ENCODE results near the gene SLC29A4.

SLC29A4 gene

DNA sequence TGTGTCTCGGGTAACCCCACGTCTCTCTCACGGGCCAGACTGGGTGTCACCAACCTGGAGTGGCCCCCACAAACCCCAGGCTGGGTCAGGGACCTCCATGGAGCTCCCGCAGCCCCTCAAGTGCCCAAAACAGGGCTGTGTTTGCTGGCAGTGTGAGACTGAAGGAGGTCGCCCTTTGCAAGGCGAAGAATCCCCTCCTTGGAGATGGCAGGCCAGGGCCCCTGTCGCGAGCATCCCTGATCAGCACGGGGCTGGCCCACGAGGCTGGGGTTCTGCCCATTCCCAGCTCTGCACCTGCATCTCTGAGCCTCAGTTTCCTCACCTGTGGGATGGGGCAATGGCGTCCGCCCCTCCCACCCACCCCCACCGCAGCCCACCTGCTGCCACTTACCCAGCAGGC, 62.4 kb downstream of the SLC29A4 start:
- Histone ChIP-seq H3K27ac (ENCODE audit: low read length, poor library complexity, severe bottlenecking) (no peak overlapping the region), H2AFZ (ENCODE audit: low read depth, low read length) (no peak overlapping the region), H3K9me3 (ENCODE audit: control insufficient read depth, low read length) (no peaks in the 10 kb centered on the region), H3K14ac (ENCODE audit: low read length in 2 of 2) (no peak overlapping the region), H2BK120ac (ENCODE audit: low read depth, low read length) (no peak overlapping the region), H2BK15ac (ENCODE audit: low read depth, poor library complexity, severe bottlenecking) (no peak overlapping the region), H3K9ac (ENCODE audit: low read length) (no peak overlapping the region), H3K79me1 (replicated peaks; ENCODE audit: low read length, poor library complexity, severe bottlenecking) (peaks cover 39% of the 10 kb centered on the region), H3K36me3 (ENCODE audit: control insufficient read depth in 1 of 2, insufficient read depth in 2 of 2, low read depth in 1 of 2, low read length in 2 of 2) (peaks cover 60 to 76% of the 10 kb centered on the region in 2 experiments), H3K18ac (ENCODE audit: low read depth in 1 of 2, low read length in 2 of 2) (no peak overlapping the region), H3K4me3 (ENCODE audit: insufficient read depth in 1 of 2, low read depth in 1 of 2, low read length in 2 of 2) (no peak overlapping the region), H3K4me2 (ENCODE audit: low read length, poor library complexity, severe bottlenecking) (no peak overlapping the region), H3K23ac (ENCODE audit: low read length in 2 of 2) (no peak overlapping the region), H4K8ac (ENCODE audit: low read length) (no peak overlapping the region), H2BK5ac (ENCODE audit: low read depth, low read length, poor library complexity, severe bottlenecking) (no peak overlapping the region), H3K4ac (ENCODE audit: low read depth in 1 of 2, low read length in 2 of 2) (no peak overlapping the region), H3K27me3 (ENCODE audit: control insufficient read depth in 1 of 2, insufficient read depth in 1 of 2, low read length in 2 of 2) (no peaks in the 10 kb centered on the region), H2BK12ac (ENCODE audit: low read length in 2 of 2) (no peak overlapping the region), H4K91ac (ENCODE audit: low read length) (no peak overlapping the region), H3K4me1 (ENCODE audit: control insufficient read depth, insufficient read depth, low read depth, low read length) (no peaks in the 10 kb centered on the region), H2AK5ac (ENCODE audit: low read length, severe bottlenecking) (no peak overlapping the region)
- 95% methylated on average over 10 of the region's 13 CpGs for WGBS
- no peak for DNase-seq

DNA sequence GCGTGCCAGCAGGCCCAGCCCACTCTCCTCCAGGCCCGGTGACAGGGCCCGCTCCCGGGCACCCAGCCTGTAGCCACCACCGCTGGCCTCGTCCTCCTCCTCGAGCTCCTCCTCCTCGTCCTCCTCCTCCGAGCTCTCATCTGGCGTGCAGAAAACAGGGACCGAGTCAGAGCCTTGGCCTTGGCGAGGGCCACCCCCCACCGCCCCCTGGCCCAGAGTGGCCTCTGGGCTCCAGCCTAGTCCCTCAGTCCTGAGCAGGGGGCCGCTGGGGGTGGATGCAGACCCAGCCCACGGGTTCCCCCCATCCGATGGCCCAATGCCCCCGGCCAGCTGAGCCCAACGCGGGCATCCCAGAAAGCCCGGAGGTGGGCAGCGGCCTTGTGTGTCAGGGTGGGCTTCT, 62.9 kb downstream of the SLC29A4 start:
- WGBS: 94% methylated on average over 21 of the region's 21 CpGs
- no peak overlapping the region for H2BK120ac ChIP-seq (ENCODE audit: low read depth, low read length)

DNA sequence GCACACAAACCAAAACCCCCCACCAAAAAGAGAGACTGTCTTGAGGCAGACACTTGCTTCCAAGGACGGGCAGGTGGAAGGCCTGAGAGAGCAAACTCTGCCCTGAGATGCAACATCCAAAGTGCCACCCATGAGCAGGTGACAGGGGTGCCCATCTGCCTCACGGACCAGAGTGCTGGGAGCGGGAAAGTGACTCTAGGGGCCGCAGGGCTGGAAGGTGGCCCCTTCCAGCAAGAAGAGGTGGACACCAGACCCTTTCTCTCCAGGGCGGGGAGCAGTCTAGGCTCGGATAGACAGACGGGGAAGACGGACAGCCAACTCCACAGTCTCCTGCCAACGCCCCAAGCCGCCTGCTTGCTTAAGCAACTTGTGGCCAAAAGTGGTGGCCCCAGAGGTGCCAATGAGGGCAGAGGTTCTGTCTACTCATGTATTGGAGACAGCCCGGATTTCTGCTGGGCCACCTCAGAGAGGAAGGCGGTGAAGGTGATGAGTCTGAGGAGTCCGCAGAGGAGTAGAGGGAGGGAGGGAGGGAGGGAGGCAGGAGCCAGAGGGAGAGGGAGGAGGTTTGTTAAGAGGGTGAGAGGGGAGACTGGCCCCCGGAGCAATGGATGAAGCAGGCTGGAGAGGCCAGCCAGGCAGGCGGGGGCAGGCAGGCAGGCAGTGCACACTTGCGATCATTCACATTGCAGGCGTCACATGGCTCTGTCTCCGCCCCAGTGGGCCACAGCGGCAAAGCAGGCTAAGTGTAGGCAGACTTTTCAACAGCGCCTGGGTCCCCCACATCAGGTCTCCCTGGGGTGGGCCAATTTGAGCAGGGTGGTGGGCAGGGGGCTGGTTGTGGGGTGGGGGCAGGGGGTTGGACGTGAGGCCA, 65.6 kb downstream of the SLC29A4 start:
- Histone ChIP-seq H3K4me1 (ENCODE audit: control insufficient read depth, insufficient read depth, low read depth, low read length) (peaks cover 4% of the 10 kb centered on the region), H3K14ac (ENCODE audit: low read length in 2 of 2) (peak overlapping the region in 1 of 2 experiments; percentile 26), H3K27me3 (ENCODE audit: control insufficient read depth in 1 of 2, insufficient read depth in 1 of 2, low read length in 2 of 2) (no peaks in the 10 kb centered on the region), H4K91ac (ENCODE audit: low read length) (no peak overlapping the region), H3K36me3 (ENCODE audit: control insufficient read depth in 1 of 2, insufficient read depth in 2 of 2, low read depth in 1 of 2, low read length in 2 of 2) (peaks cover 58 to 84% of the 10 kb centered on the region in 2 experiments), H3K4me3 (ENCODE audit: insufficient read depth in 1 of 2, low read depth in 1 of 2, low read length in 2 of 2) (no peak overlapping the region), H3K9me3 (ENCODE audit: control insufficient read depth, low read length) (no peaks in the 10 kb centered on the region), H3K9ac (ENCODE audit: low read length) (no peak overlapping the region), H2BK5ac (ENCODE audit: low read depth, low read length, poor library complexity, severe bottlenecking) (no peak overlapping the region), H2BK120ac (ENCODE audit: low read depth, low read length) (no peak overlapping the region), H4K8ac (ENCODE audit: low read length) (no peak overlapping the region), H3K4ac (ENCODE audit: low read depth in 1 of 2, low read length in 2 of 2) (no peak overlapping the region), H2BK15ac (ENCODE audit: low read depth, poor library complexity, severe bottlenecking) (no peak overlapping the region), H2AFZ (ENCODE audit: low read depth, low read length) (no peak overlapping the region), H2BK12ac (ENCODE audit: low read length in 2 of 2) (no peak overlapping the region), H3K18ac (ENCODE audit: low read depth in 1 of 2, low read length in 2 of 2) (no peak overlapping the region), H3K79me1 (replicated peaks; ENCODE audit: low read length, poor library complexity, severe bottlenecking) (peaks cover 57% of the 10 kb centered on the region), H3K23ac (ENCODE audit: low read length in 2 of 2) (no peak overlapping the region), H3K27ac (ENCODE audit: low read length, poor library complexity, severe bottlenecking) (no peak overlapping the region), H3K4me2 (ENCODE audit: low read length, poor library complexity, severe bottlenecking) (no peak overlapping the region), H2AK5ac (ENCODE audit: low read length, severe bottlenecking) (no peak overlapping the region)
- DNase-seq: no peak
- WGBS: 94% methylated on average over 20 of the region's 21 CpGs

More for the DNA sequence above, 62.9 kb downstream of the SLC29A4 start:
- peaks cover 59 to 77% of the 10 kb centered on the region in 2 experiments for H3K36me3 ChIP-seq (ENCODE audit: control insufficient read depth in 1 of 2, insufficient read depth in 2 of 2, low read depth in 1 of 2, low read length in 2 of 2)
- peaks cover 43% of the 10 kb centered on the region for H3K79me1 ChIP-seq (replicated peaks; ENCODE audit: low read length, poor library complexity, severe bottlenecking)
- H2BK12ac ChIP-seq (ENCODE audit: low read length in 2 of 2): no peak overlapping the region
- H2BK5ac ChIP-seq (ENCODE audit: low read depth, low read length, poor library complexity, severe bottlenecking): no peak overlapping the region
- no peaks in the 10 kb centered on the region for H3K27me3 ChIP-seq (ENCODE audit: control insufficient read depth in 1 of 2, insufficient read depth in 1 of 2, low read length in 2 of 2)
- H4K8ac ChIP-seq (ENCODE audit: low read length): no peak overlapping the region
- no peak overlapping the region for H3K4me2 ChIP-seq (ENCODE audit: low read length, poor library complexity, severe bottlenecking)
- no peak overlapping the region for H3K4ac ChIP-seq (ENCODE audit: low read depth in 1 of 2, low read length in 2 of 2)
- no peak overlapping the region for H3K9ac ChIP-seq (ENCODE audit: low read length)
- H3K23ac ChIP-seq (ENCODE audit: low read length in 2 of 2): no peak overlapping the region
- no peak for DNase-seq
- no peak overlapping the region for H3K4me3 ChIP-seq (ENCODE audit: insufficient read depth in 1 of 2, low read depth in 1 of 2, low read length in 2 of 2)
- H2BK15ac ChIP-seq (ENCODE audit: low read depth, poor library complexity, severe bottlenecking): no peak overlapping the region
- H3K4me1 ChIP-seq (ENCODE audit: control insufficient read depth, insufficient read depth, low read depth, low read length): no peaks in the 10 kb centered on the region
- no peak overlapping the region for H2AK5ac ChIP-seq (ENCODE audit: low read length, severe bottlenecking)
- no peak overlapping the region for H2AFZ ChIP-seq (ENCODE audit: low read depth, low read length)
- H3K27ac ChIP-seq (ENCODE audit: low read length, poor library complexity, severe bottlenecking): no peak overlapping the region
- no peak overlapping the region for H3K14ac ChIP-seq (ENCODE audit: low read length in 2 of 2)
- no peak overlapping the region for H3K18ac ChIP-seq (ENCODE audit: low read depth in 1 of 2, low read length in 2 of 2)
- no peaks in the 10 kb centered on the region for H3K9me3 ChIP-seq (ENCODE audit: control insufficient read depth, low read length)
- H4K91ac ChIP-seq (ENCODE audit: low read length): no peak overlapping the region

DNA sequence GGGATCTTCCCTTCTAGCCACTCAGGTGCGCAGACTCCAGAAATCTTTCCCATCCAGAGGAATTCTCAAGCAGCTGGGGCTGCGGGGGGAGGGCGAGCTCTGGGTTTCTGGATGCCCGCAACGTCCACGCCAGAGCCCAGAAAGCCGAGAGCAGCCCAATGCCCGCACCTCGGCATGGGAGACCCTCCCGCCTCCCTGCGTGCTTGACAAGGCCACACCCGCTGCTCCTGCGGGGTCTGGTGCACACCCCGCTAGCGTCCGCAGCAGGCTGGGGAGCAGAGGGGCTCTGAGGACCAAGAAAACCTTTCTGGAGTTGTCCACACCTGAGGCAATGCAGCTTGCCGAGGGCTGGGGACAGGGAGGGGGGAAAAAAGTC, 66.2 kb downstream of the SLC29A4 start:
- no peak overlapping the region for H3K18ac ChIP-seq (ENCODE audit: low read depth in 1 of 2, low read length in 2 of 2)
- no peak overlapping the region for H3K4ac ChIP-seq (ENCODE audit: low read depth in 1 of 2, low read length in 2 of 2)
- DNase-seq: no peak
- H3K27ac ChIP-seq (ENCODE audit: low read length, poor library complexity, severe bottlenecking): no peak overlapping the region
- H2BK120ac ChIP-seq (ENCODE audit: low read depth, low read length): no peak overlapping the region
- peaks cover 4% of the 10 kb centered on the region for H3K4me1 ChIP-seq (ENCODE audit: control insufficient read depth, insufficient read depth, low read depth, low read length)
- WGBS: 94% methylated on average over 16 of the region's 17 CpGs
- no peak overlapping the region for H3K4me2 ChIP-seq (ENCODE audit: low read length, poor library complexity, severe bottlenecking)
- no peak overlapping the region for H3K23ac ChIP-seq (ENCODE audit: low read length in 2 of 2)
- no peak overlapping the region for H4K8ac ChIP-seq (ENCODE audit: low read length)
- H2AFZ ChIP-seq (ENCODE audit: low read depth, low read length): no peak overlapping the region
- no peak overlapping the region for H2BK15ac ChIP-seq (ENCODE audit: low read depth, poor library complexity, severe bottlenecking)
- no peaks in the 10 kb centered on the region for H3K27me3 ChIP-seq (ENCODE audit: control insufficient read depth in 1 of 2, insufficient read depth in 1 of 2, low read length in 2 of 2)
- no peak overlapping the region for H3K14ac ChIP-seq (ENCODE audit: low read length in 2 of 2)
- no peaks in the 10 kb centered on the region for H3K9me3 ChIP-seq (ENCODE audit: control insufficient read depth, low read length)
- peaks cover 56 to 85% of the 10 kb centered on the region in 2 experiments for H3K36me3 ChIP-seq (ENCODE audit: control insufficient read depth in 1 of 2, insufficient read depth in 2 of 2, low read depth in 1 of 2, low read length in 2 of 2)
- H3K9ac ChIP-seq (ENCODE audit: low read length): no peak overlapping the region
- no peak overlapping the region for H2BK12ac ChIP-seq (ENCODE audit: low read length in 2 of 2)
- H2BK5ac ChIP-seq (ENCODE audit: low read depth, low read length, poor library complexity, severe bottlenecking): no peak overlapping the region
- H4K91ac ChIP-seq (ENCODE audit: low read length): no peak overlapping the region
- peaks cover 57% of the 10 kb centered on the region for H3K79me1 ChIP-seq (replicated peaks; ENCODE audit: low read length, poor library complexity, severe bottlenecking)
- no peak overlapping the region for H2AK5ac ChIP-seq (ENCODE audit: low read length, severe bottlenecking)
- no peak overlapping the region for H3K4me3 ChIP-seq (ENCODE audit: insufficient read depth in 1 of 2, low read depth in 1 of 2, low read length in 2 of 2)

Data from mesenchymal stem cell (in vitro differentiated cells and primary cell).